Trophoblast cell (in vitro differentiated cells and primary cell): ENCODE results near the gene SH2B3.
A peak's percentile ranks its signal among the peaks of the same experiment; 100 is the strongest.

Experiments used
- DNase-seq, 2 donors: peaks; one replicate each; pipeline ENCODE4 v3.0.0-alpha.2; 2016
- H2AFZ ChIP-seq: 2 replicates; pipeline ENCODE4 v1.6.1; 2013; ENCODE audit warnings: low read length, moderate library complexity, mild to moderate bottlenecking; ENCODE audit not compliant: insufficient read depth, poor library complexity
- H2AK5ac ChIP-seq: 2 replicates; pipeline ENCODE4 v1.6.1; 2013; ENCODE audit warnings: mild to moderate bottlenecking, low read length
- H2BK120ac ChIP-seq: 2 replicates; pipeline ENCODE4 v1.6.1; 2013; ENCODE audit warnings: low read length, mild to moderate bottlenecking, moderate library complexity; ENCODE audit not compliant: insufficient read depth, poor library complexity
- H2BK12ac ChIP-seq: 2 replicates; pipeline ENCODE4 v1.6.1; 2013; ENCODE audit warnings: mild to moderate bottlenecking, low read length, moderate library complexity
- H2BK5ac ChIP-seq: 2 replicates; pipeline ENCODE4 v1.6.1; 2013; ENCODE audit warnings: low read length, low read depth, moderate library complexity, mild to moderate bottlenecking; ENCODE audit not compliant: poor library complexity
- H3K14ac ChIP-seq: 2 replicates; pipeline ENCODE4 v1.6.1; 2013; ENCODE audit warnings: mild to moderate bottlenecking, low read length
- H3K18ac ChIP-seq: 2 replicates; pipeline ENCODE4 v1.6.1; 2013; ENCODE audit warnings: mild to moderate bottlenecking, low read length
- H3K23ac ChIP-seq: 2 replicates; pipeline ENCODE4 v1.6.1; 2013; ENCODE audit warnings: low read length
- H3K27ac ChIP-seq: 2 replicates; pipeline ENCODE4 v1.5.1; 2013; ENCODE audit warnings: low read depth, mild to moderate bottlenecking, inconsistent platforms, low read length, moderate library complexity
- H3K27me3 ChIP-seq: 2 replicates; pipeline ENCODE4 v1.6.1; 2013; ENCODE audit warnings: inconsistent platforms, mild to moderate bottlenecking, low read length, moderate library complexity; ENCODE audit not compliant: insufficient read depth
- H3K36me3 ChIP-seq, 2 experiments: 1 replicate in 1 of 2; 2 replicates in 1 of 2; pipeline ENCODE4 v1.6.1; 2013; ENCODE audit warnings: low read length in 2 of 2, mild to moderate bottlenecking in 2 of 2, moderate library complexity in 1 of 2; ENCODE audit not compliant: insufficient read depth in 2 of 2, control insufficient read depth in 1 of 2
- H3K4ac ChIP-seq: 2 replicates; pipeline ENCODE4 v1.6.1; 2013; ENCODE audit warnings: low read depth, mild to moderate bottlenecking, low read length, moderate library complexity
- H3K4me1 ChIP-seq, 2 experiments: 1 replicate in 1 of 2; 2 replicates in 1 of 2; pipeline ENCODE4 v1.6.1; 2013; ENCODE audit warnings: low read length in 2 of 2, mild to moderate bottlenecking in 2 of 2, moderate library complexity in 1 of 2; ENCODE audit not compliant: insufficient read depth in 2 of 2, control insufficient read depth in 1 of 2
- H3K4me2 ChIP-seq: 2 replicates; pipeline ENCODE4 v1.6.1; 2013; ENCODE audit warnings: inconsistent platforms, mild to moderate bottlenecking, low read length, moderate library complexity
- H3K4me3 ChIP-seq: 2 replicates; pipeline ENCODE4 v1.5.1; 2013; ENCODE audit warnings: mild to moderate bottlenecking, low read depth, low read length, inconsistent platforms
- H3K79me1 ChIP-seq: one replicate; pipeline ENCODE4 v1.6.1; 2013; ENCODE audit warnings: low read length
- H3K79me2 ChIP-seq: 2 replicates; pipeline ENCODE4 v1.6.1; 2013; ENCODE audit warnings: low read length, mild to moderate bottlenecking; ENCODE audit not compliant: control insufficient read depth, insufficient read depth, poor library complexity
- H3K9ac ChIP-seq: 2 replicates; pipeline ENCODE4 v1.6.1; 2013; ENCODE audit warnings: mild to moderate bottlenecking, low read length
- H3K9me3 ChIP-seq: 2 replicates; pipeline ENCODE4 v1.6.1; 2013; ENCODE audit warnings: low read depth, mild to moderate bottlenecking, control low read depth, inconsistent platforms, low read length; ENCODE audit not compliant: insufficient read depth
- H4K12ac ChIP-seq: 2 replicates; pipeline ENCODE4 v1.6.1; 2013; ENCODE audit warnings: low read depth, mild to moderate bottlenecking, low read length, moderate library complexity
- H4K8ac ChIP-seq: 2 replicates; pipeline ENCODE4 v1.6.1; 2013; ENCODE audit warnings: low read depth, mild to moderate bottlenecking, low read length, moderate library complexity
- H4K91ac ChIP-seq: one replicate; pipeline ENCODE4 v1.6.1; 2013; ENCODE audit warnings: low read depth, mild to moderate bottlenecking, low read length, moderate library complexity
- WGBS: extraction: QIAGEN DNeasy Blood & Tissue Kit; methylation state at CpG from one replicate; pipeline ENCODE4 v1.1.7; 2013; ENCODE audit warnings: missing lambda C conversion rate; ENCODE audit not compliant: insufficient read length, insufficient coverage; ENCODE audit errors: extremely low coverage; 5-methylcytosine and 5-hydroxymethylcytosine counted together

Gene SH2B3

DNA sequence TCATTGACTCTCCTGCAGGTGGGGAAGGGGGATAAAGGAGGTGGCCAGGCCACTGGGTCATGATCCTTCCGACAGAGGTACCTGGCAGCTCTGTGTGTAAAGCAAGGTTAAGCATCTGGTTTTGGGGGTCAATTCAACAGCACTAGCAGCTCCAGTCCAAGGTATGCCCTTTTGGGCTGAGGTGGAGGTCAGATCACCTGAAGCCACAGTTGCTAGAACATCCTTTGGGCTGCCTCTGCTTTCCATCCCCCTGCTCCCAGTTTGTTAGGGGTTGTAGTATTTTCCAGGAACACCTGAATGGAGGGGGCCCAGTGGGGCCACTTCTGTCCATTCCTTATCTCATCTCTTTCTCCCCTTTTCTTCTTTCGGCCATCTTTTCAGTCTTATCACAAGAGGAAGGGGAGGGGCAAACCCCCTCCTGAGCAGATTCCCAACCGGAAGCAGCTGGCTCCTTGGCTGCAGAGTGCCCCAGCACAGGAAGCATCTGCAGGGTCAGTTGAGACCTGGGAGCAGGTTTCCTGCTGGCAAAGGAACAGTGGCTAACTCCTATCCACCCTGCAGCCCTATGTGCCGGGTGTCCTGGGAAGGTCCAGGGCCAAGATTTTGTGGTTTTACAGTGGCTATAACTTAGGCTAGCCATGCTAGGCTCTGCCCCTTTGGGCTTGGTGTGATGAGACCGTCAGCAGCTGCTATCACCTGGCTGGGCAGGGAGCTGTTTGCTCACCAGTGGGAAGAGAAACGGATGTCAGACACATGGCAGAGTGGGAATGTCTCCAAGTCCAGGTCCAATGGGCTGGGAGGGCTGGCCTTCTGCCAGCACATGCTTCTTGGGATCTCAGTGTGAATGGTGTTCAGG, 40.2 kb downstream of the SH2B3 start:
- Histone ChIP-seq H3K23ac (no peak overlapping the region), H3K9me3 (no peaks in the 10 kb centered on the region), H3K14ac (no peak overlapping the region), H3K27ac (peak overlapping the region; percentile 41), H3K4me3 (no peak overlapping the region), H2BK5ac (no peak overlapping the region), H4K91ac (no peak overlapping the region), H3K4me2 (no peak overlapping the region), H3K4ac (no peak overlapping the region), H4K12ac (no peak overlapping the region), H3K79me2 (no peaks in the 10 kb centered on the region), H3K79me1 (peaks cover 8% of the 10 kb centered on the region), H2AK5ac (no peak overlapping the region), H3K4me1 (peaks cover 26 to 28% of the 10 kb centered on the region in 2 experiments), H2BK12ac (no peak overlapping the region), H3K9ac (no peak overlapping the region), H3K18ac (peak overlapping the region; percentile 17), H2BK120ac (no peak overlapping the region), H3K36me3 (peaks cover 43 to 61% of the 10 kb centered on the region in 2 experiments), H2AFZ (peak overlapping the region; percentile 10), H4K8ac (peak overlapping the region; percentile 11), H3K27me3 (no peaks in the 10 kb centered on the region)
- WGBS, result no CpG with 5 or more reads among the region's 6 CpGs
- no peak for DNase-seq

DNA sequence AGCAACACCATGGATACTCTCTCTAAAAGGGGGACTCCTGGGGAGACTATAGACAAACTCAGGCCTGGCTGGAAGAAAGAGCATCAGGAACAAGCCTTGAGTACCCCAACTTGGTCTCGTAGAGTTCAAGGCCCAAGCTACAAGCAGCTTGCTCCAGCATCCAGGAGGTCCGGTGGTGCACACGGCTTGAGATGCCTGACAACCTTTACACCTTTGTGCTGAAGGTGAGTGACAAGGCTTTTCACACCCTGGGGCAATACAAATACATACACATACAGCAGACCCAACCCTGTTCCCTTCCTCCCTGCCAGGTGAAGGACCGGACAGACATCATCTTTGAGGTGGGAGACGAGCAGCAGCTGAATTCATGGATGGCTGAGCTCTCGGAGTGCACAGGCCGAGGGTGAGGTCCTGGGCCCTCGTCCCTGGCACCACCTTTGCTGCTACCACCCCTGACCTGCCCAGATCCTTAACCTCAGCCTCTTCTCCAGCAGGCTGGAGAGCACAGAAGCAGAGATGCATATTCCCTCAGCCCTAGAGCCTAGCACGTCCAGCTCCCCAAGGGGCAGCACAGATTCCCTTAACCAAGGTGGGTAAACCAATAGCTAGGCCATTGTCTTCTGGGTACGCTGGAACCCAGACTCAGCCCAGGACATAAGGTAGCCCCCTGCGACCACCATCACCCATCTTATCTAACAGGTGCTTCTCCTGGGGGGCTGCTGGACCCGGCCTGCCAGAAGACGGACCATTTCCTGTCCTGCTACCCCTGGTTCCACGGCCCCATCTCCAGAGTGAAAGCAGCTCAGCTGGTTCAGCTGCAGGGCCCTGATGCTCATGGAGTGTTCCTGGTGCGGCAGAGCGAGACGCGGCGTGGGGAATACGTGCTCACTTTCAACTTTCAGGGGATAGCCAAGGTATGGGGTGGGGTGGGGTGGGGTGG, 41.2 kb downstream of the SH2B3 start:
- Histone ChIP-seq H2AFZ (no peak overlapping the region), H2BK12ac (no peak overlapping the region), H2BK5ac (no peak overlapping the region), H2AK5ac (no peak overlapping the region), H4K8ac (no peak overlapping the region), H3K18ac (no peak overlapping the region), H3K79me2 (no peaks in the 10 kb centered on the region), H3K4me1 (peaks cover 26 to 28% of the 10 kb centered on the region in 2 experiments), H3K23ac (no peak overlapping the region), H4K12ac (no peak overlapping the region), H3K4me3 (no peak overlapping the region), H3K4me2 (no peak overlapping the region), H3K9ac (no peak overlapping the region), H3K9me3 (no peaks in the 10 kb centered on the region), H4K91ac (no peak overlapping the region), H2BK120ac (no peak overlapping the region), H3K27me3 (no peaks in the 10 kb centered on the region), H3K14ac (no peak overlapping the region), H3K4ac (no peak overlapping the region), H3K79me1 (peaks cover 8% of the 10 kb centered on the region), H3K27ac (no peak overlapping the region), H3K36me3 (peaks cover 43 to 63% of the 10 kb centered on the region in 2 experiments)
- DNase-seq, result no peak
- no CpG with 5 or more reads among the region's 20 CpGs for WGBS

DNA sequence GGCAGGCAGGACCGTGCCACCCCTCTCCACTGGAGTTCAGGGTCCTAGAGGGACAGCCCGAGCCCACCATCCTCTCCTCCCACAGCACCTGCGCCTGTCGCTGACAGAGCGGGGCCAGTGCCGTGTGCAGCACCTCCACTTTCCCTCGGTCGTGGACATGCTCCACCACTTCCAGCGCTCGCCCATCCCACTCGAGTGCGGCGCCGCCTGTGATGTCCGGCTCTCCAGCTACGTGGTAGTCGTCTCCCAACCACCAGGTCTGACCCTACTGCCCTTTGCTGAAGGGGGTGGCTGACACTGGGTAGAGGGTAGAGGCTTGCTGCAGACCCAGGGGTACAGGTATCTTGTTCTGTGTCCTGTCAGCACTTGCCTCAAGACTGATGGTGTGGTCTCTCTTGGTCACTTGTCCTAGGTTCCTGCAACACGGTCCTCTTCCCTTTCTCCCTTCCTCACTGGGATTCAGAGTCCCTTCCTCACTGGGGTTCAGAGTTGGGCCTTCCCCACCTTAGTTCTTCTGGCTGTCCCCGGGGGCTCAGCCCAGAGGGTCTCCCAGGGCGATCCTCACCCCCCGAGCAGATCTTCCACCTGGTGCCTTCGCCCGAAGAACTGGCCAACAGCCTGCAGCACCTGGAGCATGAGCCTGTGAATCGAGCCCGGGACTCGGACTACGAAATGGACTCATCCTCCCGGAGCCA, 42.0 kb downstream of the SH2B3 start:
- no peak overlapping the region for H2AK5ac ChIP-seq
- DNase-seq, result no peak
- H3K79me2 ChIP-seq, result no peaks in the 10 kb centered on the region
- H2AFZ ChIP-seq, result no peak overlapping the region
- peaks cover 20 to 24% of the 10 kb centered on the region in 2 experiments for H3K4me1 ChIP-seq
- no peak overlapping the region for H3K14ac ChIP-seq
- no peak overlapping the region for H4K12ac ChIP-seq
- H3K27ac ChIP-seq, result no peak overlapping the region
- no peak overlapping the region for H3K4me2 ChIP-seq
- H3K4ac ChIP-seq, result no peak overlapping the region
- H3K36me3 ChIP-seq, result peaks cover 43 to 59% of the 10 kb centered on the region in 2 experiments
- no peak overlapping the region for H2BK5ac ChIP-seq
- no peaks in the 10 kb centered on the region for H3K9me3 ChIP-seq
- H2BK120ac ChIP-seq, result no peak overlapping the region
- no peak overlapping the region for H3K9ac ChIP-seq
- H3K4me3 ChIP-seq, result no peak overlapping the region
- H4K8ac ChIP-seq, result no peak overlapping the region
- H3K79me1 ChIP-seq, result peaks cover 5% of the 10 kb centered on the region
- WGBS, result no CpG with 5 or more reads among the region's 28 CpGs
- no peak overlapping the region for H4K91ac ChIP-seq
- no peaks in the 10 kb centered on the region for H3K27me3 ChIP-seq
- H3K23ac ChIP-seq, result no peak overlapping the region
- H3K18ac ChIP-seq, result no peak overlapping the region
- no peak overlapping the region for H2BK12ac ChIP-seq

DNA sequence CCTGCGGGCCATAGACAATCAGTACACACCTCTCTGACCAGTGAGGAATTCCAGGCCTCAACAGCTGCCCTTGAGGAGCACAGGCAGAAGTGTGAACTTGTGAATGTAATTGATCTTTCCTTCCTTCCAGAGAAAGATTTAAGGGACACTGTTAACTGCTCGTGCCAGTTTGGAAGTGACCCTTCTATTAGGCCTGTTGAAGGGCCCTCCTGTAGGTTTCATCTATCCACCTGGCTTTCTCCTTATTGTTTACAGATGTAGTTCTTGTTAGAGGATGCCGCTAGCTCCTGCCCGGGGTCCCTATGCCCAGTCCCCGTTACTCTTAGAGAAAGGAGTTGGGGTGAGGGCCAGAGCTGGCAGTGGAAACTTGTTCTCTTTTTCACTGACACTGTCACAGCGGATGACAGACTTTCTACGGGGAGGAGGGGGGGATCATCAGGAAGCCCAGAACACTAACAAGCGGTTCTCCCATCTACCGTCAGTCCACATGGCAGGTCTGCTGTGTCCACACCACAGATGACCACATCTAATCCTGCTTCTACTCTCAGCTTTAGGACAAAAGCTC, 42.6 kb downstream of the SH2B3 start:
- Histone ChIP-seq H2BK120ac (no peak overlapping the region), H3K27me3 (no peaks in the 10 kb centered on the region), H2BK5ac (no peak overlapping the region), H3K36me3 (peaks cover 48 to 58% of the 10 kb centered on the region in 2 experiments), H3K27ac (no peak overlapping the region), H3K4me3 (no peak overlapping the region), H2AFZ (no peak overlapping the region), H3K79me2 (no peaks in the 10 kb centered on the region), H3K79me1 (peaks cover 2% of the 10 kb centered on the region), H2AK5ac (no peak overlapping the region), H4K8ac (no peak overlapping the region), H2BK12ac (no peak overlapping the region), H3K4me2 (no peak overlapping the region), H4K91ac (no peak overlapping the region), H3K18ac (no peak overlapping the region), H3K14ac (no peak overlapping the region), H3K9me3 (no peaks in the 10 kb centered on the region), H3K4ac (no peak overlapping the region), H3K4me1 (peaks cover 15 to 20% of the 10 kb centered on the region in 2 experiments), H3K9ac (no peak overlapping the region), H3K23ac (no peak overlapping the region), H4K12ac (no peak overlapping the region)
- no CpG with 5 or more reads among the region's 9 CpGs for WGBS
- DNase-seq, result no peak
